HG03342 (cell line): ENCODE measurements around the gene TBC1D26.
"Not testable (repeated sequence)": the region's sequence is repeated elsewhere in the genome, so short reads cannot be mapped to it uniquely, and the experiment has no call there.

Source experiments
- ATAC-seq: cut with Tn5 transposase; IDR thresholded peaks from one replicate; pipeline ENCODE4 v1.9.1; 2021; ENCODE audit warnings: mild to moderate bottlenecking, moderate library complexity; ENCODE audit not compliant: unreplicated experiment

TBC1D26 gene

DNA sequence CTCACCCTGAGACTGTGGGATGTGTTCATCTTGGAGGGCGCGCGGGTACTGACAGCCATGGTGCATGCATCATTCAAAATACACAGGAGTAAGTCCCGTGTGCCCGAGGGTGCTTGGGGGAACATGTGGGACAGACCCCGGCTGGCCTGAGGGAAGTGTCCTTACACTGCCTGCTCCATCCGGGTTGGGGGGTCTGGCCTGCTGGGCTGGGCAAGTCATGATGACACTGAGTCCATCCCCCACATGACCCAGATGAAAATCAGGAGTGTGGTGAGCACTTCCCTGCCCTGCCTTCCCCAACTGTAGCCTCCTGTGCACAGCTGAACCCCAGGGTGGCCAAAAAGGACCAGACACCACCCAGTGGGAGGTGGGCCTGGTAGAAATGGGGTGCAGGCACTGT lies 10.8 kb downstream of the TBC1D26 start:
- ATAC-seq: no peak

DNA sequence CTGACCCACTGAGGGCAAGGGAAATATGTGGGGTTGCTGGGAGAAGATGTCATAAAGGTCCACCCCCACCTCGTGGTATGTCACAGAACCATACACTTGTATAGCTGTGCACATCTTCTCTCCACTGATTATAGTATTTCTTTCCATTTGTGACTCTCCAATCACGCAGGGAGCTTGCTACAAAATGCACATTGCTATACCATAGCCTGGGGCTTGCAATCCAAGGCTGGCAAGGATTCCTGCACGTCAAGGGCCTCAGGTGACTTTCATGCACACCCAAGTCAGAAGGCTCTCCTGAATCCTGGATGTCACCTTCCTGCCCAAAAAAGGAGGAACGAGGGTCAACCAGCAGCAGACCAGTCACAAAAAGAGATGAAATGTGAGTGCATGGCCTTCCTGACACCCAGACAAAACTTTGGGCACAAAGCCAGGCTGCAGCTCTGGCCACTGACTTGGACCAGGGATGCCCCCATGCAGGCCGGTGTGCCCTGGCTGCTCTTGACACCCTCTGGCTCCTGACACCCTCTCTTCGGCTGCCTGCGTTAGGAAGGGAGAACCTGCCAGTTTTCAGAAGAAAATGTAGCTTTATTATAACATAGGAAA lies 12.1 kb downstream of the TBC1D26 start:
- ATAC-seq: no peak

DNA sequence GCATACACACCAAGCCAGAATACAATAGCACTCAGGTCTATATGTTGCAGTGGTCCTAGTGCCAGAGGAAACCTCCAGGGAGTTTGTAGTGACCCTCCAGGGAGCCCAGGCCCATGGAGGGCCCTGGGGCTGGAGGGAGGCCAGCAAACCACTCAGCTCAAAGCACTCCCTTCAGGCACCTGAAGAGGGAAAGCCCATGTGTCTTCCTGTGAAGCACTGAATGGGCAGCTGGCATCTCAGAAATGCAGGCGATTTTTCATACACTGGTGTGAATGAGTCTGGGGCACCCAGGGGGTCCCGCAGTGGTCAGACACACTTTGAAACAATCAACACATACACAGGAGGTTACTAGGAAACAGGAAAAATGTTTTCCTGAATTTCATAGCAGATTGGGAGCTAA lies 12.8 kb downstream of the TBC1D26 start:
- ATAC-seq: no peak

DNA sequence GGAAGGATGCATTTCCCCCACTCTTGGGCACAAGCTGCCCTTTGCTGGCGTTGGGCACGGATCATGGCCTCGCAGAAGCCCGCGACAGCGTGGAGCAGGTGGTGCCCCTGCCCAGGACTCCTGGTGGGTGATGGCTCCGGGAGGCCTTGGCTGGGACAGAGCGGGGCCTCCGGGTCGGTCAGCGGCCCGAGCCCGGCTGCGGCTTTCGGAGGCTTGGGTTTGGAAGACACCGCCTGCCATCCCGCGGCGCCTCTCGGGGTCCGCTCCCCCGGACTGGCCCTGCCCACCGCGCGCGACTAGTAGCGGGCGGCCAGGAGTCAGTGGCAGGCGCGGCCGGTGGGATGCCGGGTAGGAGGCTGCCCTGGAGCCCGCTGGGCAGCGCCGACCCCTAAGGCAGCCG lies 17.3 kb downstream of the TBC1D26 start:
- not testable (repeated sequence) for ATAC-seq

DNA sequence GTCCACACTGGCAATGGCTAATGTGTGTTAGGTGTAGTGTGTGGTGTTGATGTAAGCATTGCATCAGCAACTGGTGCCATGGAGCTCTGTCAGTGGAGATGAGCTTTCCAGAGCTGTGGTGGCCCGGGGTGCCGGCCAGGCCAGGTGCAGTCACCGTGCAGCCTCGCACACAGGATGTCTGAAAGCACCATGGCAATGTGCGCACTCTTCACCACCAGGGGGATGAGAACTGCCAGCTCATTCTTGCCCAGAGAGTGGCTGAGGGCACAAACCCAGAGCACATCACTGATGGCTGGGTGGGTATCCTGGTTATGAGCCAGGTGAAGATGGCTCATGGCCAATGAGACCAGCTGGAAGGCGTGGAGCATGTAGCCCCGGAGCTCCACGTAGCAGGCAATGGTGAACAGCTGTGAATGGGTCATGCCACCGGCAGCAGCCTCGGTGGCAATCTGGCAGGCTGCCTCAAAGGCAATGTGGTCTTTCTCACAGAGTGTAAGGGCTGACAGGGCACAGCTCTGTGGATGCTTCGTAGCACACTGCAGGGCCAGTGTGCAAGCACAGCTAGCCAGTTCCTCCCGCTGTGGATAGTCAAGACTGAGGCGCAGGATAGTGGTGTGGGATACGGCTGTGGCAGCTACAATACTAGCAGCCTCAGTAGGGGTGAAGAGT lies 36.9 kb downstream of the TBC1D26 start:
- ATAC-seq: not testable (repeated sequence)

DNA sequence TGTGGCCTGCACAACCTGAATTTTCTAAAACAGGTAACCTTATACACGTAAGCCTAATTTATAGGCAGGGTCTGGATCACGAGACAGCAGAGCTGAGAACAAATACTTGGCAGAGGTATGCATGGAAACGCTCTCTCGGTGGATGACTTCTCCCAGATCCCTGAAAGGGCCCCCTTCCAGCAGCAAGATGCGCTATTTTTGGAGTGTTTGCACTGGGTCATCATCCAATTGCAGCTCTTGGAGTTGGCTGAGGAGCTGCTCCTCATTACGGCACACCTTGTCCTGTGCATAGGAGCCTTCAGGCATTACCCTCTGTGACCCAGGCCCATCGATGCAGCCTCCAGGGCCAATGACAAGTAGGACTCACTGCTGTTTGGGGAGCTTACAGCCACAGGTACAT lies 38.6 kb downstream of the TBC1D26 start:
- not testable (repeated sequence) for ATAC-seq

DNA sequence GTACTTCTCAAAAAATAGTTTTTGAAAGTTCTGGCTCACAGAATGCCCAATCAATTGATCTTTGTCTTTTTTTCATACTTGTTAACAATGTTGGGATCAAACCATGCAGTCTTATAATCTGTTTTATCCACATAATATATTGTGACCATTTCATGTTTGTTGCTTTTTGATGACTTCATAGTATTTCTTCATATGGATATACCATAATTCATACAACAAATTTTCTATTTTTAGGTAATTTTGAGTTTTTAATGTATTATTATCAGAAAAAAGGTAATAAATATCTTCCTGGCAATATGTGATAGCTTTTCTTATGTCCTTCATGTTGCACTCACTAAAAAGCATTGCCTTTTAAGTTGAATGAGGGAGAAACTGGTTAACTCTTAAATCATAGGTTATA lies 44.8 kb downstream of the TBC1D26 start:
- ATAC-seq: no peak

DNA sequence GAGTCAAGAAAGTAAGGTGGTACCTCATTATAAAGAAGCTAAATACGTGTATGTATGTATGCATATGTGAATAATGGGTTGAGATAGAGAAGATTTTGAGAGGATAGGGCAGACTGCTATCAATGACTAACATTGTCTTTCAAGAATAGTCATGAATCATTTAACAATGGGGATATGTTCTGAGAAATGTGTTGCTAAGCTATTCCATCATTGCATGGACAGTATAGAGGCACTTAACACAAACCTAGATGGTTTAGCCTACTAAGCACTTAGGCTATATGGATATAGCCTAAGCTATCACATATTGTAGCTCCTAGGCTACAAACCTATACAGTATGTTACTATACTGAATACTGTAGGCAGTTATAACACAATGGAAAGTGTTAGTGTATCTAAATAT lies 45.2 kb downstream of the TBC1D26 start:
- no peak for ATAC-seq

DNA sequence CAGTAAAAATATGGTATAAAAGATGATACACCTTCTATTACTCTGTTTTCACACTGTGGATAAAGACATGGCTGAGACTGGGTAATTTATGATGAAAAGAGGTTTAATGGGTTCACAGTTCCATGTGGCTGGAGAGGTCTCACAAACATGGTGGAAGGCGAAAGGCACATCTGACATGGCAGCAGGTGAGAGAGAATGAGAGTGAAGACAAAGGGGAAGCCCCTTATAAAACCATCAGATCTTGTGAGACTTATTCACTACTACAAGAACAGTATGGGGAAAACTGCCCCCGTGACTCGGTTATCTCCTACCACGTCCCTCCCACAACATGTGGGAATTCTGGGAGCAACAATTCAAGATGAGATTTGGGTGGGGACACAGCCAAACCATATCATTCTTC lies 45.6 kb downstream of the TBC1D26 start:
- no peak for ATAC-seq

DNA sequence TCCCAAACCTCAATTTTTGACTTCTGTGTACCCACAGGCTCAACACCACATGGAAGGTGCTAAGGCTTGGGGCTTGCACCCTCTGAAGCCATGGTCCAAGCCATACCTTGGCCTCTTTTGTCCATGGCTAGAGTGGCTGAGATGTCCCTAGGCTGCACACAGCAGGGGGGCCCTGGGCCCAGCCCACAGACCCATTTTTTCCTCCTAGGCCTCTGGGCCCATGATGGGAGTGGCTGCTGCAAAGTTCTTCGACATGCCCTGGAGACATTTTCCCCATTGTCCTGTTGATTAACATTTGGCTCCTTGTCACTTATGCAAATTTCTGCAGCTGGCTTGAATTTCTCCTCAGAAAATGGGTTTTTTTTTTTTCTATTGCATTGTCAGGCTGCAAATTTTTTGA lies 47.0 kb downstream of the TBC1D26 start:
- ATAC-seq: no peak

DNA sequence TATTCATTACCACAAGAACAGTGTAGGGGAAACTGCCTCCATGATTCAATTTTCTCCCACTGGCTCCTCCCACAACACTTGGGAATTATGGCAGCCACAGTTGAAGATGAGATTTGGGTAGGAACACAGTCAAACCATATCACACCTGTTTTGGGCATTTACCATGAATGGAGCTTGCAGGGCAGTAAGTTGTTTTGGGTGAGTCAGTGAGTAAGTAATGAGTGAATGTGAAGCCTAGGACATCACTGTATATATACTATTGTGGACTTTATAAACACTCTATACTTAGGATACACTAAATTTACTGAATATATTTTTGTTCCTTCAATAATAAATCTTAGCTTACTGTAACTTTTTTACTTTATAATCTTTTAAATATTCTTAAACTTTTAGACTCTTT lies 48.1 kb downstream of the TBC1D26 start:
- ATAC-seq: no peak

DNA sequence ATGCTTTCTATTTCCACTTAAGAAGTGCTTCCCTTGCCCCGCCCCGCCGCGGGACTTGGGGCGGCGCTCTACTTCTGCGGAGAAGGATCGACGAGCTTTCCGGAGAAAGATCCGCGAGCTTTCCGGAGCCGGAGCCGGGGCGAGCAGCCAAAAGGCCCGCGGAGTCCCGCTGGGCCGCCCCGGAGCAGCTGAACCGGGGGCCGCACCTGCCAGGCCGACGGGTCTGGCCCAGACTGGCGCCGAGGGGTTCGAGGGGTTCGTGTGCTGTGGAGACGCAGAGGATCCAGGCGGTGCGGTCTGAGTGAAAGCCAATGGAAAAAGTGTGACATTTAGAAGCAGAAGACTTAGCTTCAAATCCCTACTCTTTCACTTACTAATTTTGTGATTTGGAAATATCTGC lies 50.8 kb downstream of the TBC1D26 start:
- ATAC-seq: no peak

DNA sequence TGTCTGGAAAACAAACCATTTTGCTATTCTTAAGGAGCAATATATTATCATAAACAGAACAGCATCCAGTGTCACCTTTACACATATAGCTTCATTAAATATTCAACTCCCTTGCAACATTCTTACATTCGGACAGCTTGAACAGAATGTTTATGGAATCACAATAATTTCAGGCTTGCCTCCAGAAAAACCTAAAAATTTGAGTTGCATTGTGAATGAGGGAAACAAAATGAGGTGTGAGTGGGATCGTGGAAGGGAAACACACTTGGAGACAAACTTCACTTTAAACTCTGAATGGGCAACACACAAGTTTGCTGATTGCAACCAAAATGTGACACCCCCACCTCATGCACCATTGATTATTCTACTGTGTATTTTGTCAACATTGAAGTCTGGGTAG lies 51.4 kb downstream of the TBC1D26 start:
- ATAC-seq: no peak

DNA sequence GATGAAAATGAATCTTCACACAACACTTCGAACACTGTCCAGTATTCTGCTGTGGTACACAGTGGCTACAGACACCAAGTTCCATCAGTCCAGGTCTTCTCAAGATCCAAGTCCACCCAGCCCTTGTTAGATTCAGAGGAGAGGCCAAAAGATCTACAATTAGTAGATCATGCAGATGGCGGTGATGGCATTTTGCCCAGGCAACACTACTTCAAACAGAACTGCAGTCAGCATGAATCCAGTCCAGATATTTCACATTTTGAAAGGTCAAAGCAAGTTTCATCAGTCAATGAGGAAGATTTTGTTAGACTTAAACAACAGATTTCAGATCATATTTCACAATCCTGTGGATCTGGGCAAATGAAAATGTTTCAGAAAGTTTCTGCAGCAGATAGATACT lies 52.3 kb downstream of the TBC1D26 start:
- not testable (repeated sequence) for ATAC-seq

DNA sequence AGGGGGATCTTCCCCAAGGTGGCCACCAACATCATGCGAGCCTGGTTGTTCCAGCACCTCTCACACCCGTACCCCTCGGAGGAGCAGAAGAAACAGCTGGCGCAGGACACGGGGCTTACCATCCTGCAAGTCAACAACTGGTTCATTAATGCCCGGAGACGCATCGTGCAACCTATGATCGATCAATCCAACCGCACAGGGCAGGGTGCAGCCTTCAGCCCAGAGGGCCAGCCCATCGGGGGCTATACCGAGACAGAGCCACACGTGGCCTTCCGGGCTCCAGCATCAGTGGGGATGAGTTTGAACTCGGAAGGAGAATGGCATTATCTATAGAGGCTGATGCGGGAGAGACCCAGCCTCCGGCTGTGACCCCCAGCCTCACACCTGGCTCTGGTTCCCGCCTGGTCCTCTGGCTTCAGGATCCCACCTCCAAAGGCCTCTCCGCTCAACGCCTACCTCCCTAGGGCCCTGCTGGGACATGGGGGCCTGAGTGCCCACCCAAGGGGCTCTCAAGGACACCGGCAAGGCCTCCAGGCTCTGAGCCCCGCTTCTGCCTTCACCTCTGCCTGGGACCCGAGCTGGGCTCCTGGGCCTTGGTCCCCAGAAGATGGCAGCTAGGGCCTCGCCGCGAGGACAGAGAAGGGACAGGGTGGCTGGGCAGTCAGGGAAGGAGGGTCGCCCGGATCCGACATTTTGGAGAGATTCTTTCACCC lies 55.4 kb downstream of the TBC1D26 start:
- not testable (repeated sequence) for ATAC-seq

DNA sequence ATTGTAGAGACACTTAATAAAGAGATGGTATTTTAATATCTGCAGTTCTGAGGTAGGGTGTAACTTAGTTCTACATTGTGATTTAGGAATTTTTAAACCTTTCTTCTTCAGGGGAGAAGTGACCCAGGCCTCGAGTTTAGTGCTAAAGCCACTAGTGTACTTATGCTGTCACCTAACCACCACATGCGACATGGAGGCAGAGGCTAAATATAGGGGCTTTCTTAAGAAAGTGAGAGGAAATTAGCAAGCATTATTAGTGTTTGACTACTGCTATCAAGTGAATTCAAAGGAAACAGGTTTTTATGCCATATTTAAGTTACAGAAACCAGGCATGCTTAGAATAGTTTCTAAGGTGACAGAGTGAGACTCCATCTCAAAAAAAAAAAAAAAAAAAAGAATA lies 56.3 kb downstream of the TBC1D26 start:
- ATAC-seq: not testable (repeated sequence)
